ENCODE data around the gene TPD52L1. TPM values are rescaled to one million over a fixed set of nuclear protein-coding genes. Genes with fewer than 3 reads are reported as not detected.

The TPD52L1 gene
- total RNA-seq, 1 donor from 2014 or later = 48.0 TPM

GRCh38 chr6:125312478-125312877, 158.9 kb downstream of the TPD52L1 start:
- Mint-ChIP-seq H3K4me3 (ENCODE audit: unreplicated experiment) (no peak overlapping the region), H3K27me3 (ENCODE audit: low read depth) (no peaks in the 10 kb centered on the region), H3K36me3 (ENCODE audit: low read depth) (no peaks in the 10 kb centered on the region), H3K27ac (ENCODE audit: unreplicated experiment) (no peak overlapping the region), H3K4me1 (ENCODE audit: low read depth) (peaks cover 17% of the 10 kb centered on the region), H3K9me3 (ENCODE audit: low read depth) (no peaks in the 10 kb centered on the region)
- no peak for DNase-seq (ENCODE audit: low spot score)
- TF ChIP-seq, protein P1, sequence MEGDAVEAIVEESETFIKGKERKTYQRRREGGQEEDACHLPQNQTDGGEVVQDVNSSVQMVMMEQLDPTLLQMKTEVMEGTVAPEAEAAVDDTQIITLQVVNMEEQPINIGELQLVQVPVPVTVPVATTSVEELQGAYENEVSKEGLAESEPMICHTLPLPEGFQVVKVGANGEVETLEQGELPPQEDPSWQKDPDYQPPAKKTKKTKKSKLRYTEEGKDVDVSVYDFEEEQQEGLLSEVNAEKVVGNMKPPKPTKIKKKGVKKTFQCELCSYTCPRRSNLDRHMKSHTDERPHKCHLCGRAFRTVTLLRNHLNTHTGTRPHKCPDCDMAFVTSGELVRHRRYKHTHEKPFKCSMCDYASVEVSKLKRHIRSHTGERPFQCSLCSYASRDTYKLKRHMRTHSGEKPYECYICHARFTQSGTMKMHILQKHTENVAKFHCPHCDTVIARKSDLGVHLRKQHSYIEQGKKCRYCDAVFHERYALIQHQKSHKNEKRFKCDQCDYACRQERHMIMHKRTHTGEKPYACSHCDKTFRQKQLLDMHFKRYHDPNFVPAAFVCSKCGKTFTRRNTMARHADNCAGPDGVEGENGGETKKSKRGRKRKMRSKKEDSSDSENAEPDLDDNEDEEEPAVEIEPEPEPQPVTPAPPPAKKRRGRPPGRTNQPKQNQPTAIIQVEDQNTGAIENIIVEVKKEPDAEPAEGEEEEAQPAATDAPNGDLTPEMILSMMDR (IDR thresholded peaks at IDR 0.05) = no peak

DNA sequence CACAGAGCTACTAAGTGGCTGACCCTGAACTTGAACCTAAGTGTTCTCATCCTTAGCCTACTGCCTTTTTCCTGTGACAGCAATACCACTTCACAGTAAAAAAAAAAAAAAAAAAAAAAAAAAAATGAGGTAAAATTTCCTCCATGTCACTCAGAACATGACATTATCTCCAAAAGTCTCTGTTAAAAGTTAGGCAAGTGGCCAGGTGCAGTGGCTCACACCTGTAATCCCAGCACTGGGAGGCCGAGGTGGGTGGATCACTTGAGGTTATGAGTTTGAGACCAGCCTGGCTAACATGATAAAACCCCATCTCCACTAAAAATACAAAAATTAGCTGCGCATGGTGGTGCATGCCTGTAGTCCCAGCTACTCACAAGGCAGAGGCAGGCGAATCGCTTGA, 159.4 kb downstream of the TPD52L1 start:
- no peaks in the 10 kb centered on the region for H3K9me3 Mint-ChIP-seq (ENCODE audit: low read depth)
- TF ChIP-seq, protein P1 (IDR thresholded peaks at IDR 0.05) = no peak

More for the DNA sequence above, 159.4 kb downstream of the TPD52L1 start:
- DNase-seq (ENCODE audit: low spot score) = no peak
- Mint-ChIP-seq H3K27ac (ENCODE audit: unreplicated experiment) (no peak overlapping the region), H3K36me3 (ENCODE audit: low read depth) (no peaks in the 10 kb centered on the region), H3K27me3 (ENCODE audit: low read depth) (no peaks in the 10 kb centered on the region), H3K4me3 (ENCODE audit: unreplicated experiment) (no peak overlapping the region), H3K4me1 (ENCODE audit: low read depth) (peaks cover 12% of the 10 kb centered on the region)

Other genes starting within 250 kb of the TPD52L1 start
- 51.5 to 72.5 TPM (median 54.6 TPM) in 3 replicates for gene RNF217, start 191.3 kb upstream of the TPD52L1 start, total RNA-seq
- 46.4 to 62.4 TPM (median 49.4 TPM) in 3 replicates for gene HDDC2, start 148.2 kb downstream of the TPD52L1 start, total RNA-seq

All from chondrocyte (in vitro differentiated cells).